ENCODE measurements around the gene CCDC54.

Gene CCDC54

GRCh38 chr3:107395066-107395465 lies 17.8 kb downstream of the CCDC54 start:
- DNase-seq: no peak

- DNase-seq: no peak
Observed at GRCh38 chr3:107401301-107401700, 24.1 kb downstream of the CCDC54 start.

DNA sequence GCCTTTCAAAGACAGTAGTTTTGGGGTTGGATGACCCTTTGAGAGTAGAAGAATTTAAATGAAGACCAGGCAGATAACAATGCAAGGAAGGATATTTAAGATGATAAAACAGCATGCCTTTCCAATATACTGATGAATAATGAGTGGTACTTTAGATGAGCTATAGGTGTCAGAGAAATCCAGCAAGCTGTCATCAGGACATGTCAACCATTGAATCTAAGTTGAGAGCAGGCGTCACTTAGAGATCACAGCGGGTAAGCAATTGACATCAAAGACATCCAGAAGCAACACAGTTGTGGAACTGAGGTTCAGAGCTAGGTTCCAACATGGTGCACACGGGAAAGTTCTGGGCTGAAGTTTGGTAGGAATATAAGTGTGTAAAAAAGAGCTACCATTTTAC lies 25.0 kb downstream of the CCDC54 start:
- DNase-seq: no peak

- no peak for DNase-seq
Observed at GRCh38 chr3:107404727-107405469, 27.7 kb downstream of the CCDC54 start.

GRCh38 chr3:107407355-107407754 lies 30.1 kb downstream of the CCDC54 start:
- no peak for DNase-seq

DNA sequence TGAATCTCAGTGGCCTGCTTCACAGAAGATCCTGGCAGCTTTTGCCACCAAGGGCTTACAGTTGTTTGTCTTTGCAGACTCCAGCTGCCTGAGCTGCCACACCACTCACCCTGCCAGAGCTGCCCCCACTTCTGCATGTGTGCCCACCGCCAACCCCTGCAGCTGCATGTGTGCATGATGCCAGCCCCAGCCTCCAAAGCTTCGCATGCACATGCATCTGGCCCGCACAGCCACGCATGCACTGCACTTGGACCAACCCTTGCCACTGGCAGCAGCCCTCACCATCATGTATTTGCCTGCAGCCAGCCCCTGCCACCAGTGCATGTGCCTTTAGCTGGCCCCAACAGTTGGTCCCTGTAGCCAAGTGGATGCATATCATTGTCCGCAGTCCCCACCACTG lies 31.3 kb downstream of the CCDC54 start:
- no peak for DNase-seq

- no peak for DNase-seq
Observed at GRCh38 chr3:107409365-107409764, 32.1 kb downstream of the CCDC54 start.

GRCh38 chr3:107410606-107411005 lies 33.4 kb downstream of the CCDC54 start:
- DNase-seq: no peak

- DNase-seq: no peak
Observed at GRCh38 chr3:107411056-107411455, 33.8 kb downstream of the CCDC54 start.

DNA sequence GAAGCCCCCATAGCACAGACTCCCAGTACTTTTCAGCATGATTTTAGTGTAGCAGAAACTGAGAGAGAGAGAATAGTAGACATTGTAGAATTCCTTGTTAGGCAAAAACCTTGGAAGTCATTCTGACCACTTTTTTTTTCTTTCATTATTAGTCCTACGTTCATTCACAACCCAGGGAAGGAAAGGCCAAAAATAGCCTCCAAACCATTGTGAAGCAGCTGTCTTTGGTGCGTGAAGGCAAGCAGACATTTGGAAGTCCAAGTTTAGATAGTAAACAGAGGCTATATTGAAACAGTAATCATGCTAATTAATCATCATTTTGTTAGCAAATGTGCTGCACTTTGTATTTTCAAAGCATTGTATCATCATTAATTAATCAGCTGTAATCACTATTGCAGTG lies 34.5 kb downstream of the CCDC54 start:
- DNase-seq: no peak

DNA sequence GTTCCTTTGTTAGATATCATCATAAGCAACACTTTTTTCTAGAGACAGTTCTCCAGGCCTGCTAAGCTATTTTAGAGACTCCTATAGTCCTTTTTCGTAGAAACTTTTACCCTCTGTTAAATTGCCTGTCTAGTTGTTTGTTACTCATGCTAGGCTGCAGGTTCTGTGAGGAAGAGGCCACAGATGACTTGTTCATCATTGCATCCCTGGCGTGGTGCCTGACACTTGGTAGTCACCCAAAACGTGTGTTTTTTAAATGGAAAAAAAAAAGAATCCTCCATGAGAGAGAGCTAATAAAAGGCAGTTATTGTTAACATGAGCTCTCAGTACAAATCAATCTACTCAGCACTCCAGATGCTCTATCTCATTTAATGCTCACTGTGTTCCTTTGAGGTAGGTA lies 35.1 kb downstream of the CCDC54 start:
- no peak for DNase-seq

GRCh38 chr3:107413264-107413663 lies 36.0 kb downstream of the CCDC54 start:
- DNase-seq: no peak

DNA sequence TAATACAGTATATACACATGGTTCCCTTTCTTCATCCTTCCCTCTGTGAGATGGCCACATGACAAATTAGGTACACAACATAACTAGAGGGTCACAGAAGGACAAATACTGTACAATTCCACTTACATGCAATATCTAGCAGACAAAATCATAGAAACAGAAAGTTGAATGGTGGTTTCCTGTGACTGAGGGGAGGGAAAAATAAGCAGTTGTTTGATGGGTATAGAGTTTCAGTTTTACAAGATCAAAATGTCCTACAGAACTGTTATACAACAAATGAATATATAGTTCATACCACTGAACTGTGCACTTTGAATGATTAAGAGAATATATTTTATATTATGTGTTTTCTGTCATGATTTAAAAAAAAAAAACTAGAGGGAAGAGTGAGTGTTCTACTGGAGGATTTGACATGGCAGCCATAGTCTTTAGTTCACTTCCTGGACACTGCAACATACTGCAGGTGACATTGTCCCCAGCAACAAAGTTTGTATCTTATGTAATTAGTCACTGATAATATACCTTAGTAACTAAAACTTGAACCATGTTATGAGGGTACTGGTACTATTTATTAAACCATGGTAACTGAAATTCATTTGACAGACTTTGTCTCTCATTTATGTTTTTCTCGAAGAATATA lies 37.2 kb downstream of the CCDC54 start:
- DNase-seq: no peak

- no peak for DNase-seq
Observed at GRCh38 chr3:107416138-107416537, 38.9 kb downstream of the CCDC54 start.

- DNase-seq: no peak
Observed at GRCh38 chr3:107416886-107417285, 39.6 kb downstream of the CCDC54 start.

DNA sequence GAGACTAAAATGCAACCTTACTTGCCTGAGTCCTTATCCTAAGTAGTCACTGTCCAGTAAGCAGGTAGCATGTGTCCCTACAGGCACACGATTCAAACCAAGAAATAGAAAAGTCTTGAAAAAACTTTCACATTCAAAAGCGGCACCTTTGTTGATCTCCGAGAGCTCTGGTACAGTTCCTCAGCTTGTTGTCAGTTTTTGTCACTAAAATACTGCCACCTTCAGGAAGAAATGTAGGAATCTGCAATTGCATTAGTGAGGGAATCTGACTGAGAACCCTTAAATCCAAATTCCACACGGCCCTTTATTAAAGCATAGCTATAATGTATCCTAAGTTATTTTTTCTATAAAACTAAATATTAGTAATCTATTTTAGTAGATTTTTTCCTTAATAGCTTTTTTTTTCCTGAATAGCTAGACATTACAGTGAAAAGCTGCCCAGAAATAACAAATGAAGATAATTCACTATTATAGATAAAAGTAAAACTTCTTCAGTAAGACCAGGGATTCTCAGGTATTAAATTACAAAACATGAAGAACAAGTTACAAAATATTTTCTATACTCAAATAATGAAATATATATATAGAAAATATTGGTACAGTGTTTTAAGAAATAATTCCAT lies 44.0 kb downstream of the CCDC54 start:
- DNase-seq: no peak

- DNase-seq: no peak
Observed at GRCh38 chr3:107421881-107422280, 44.6 kb downstream of the CCDC54 start.

DNA sequence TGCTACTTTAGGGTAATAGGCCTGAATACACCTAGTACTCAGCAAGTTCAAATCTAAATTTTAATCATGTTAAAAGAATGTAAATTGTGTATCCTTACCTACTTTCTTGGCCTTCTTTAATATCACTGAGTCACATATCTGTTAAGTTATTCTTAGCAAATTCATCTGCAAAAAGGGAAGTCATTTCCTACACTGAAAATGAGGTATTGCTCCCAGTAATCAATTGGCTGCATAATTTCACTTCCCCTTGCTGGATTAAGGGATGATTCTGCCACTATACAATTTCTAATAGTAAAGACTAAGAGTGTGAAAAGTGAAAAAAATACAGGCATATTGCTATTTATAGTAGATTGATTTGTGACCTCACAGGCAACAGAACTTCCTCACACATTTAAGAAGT lies 47.8 kb downstream of the CCDC54 start:
- DNase-seq: no peak

DNA sequence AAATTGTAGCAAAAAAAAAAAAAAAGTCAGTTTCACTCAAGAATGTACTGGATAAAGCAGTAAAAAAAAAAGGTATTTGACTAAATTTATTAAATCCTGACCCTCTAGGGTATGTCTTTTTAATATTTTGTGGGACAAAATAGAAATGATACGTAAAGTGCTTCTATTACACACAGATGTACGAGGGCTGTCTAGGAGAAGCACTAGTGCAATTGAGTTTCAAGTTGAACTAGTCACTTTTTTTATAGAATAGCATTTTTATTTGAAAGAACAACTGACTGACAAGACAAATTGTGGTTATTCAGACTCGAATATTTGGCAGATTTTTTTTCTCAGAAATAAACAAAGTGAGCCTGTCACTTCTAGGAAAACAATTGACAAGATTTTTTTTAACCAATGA lies 49.0 kb downstream of the CCDC54 start:
- no peak for DNase-seq

Measured in activated CD8-positive, alpha-beta memory T cell treated with anti-CD3 and anti-CD28 coated beads for 24 hours (primary cell).